ENCODE results near the gene FOXP1.

DNA sequence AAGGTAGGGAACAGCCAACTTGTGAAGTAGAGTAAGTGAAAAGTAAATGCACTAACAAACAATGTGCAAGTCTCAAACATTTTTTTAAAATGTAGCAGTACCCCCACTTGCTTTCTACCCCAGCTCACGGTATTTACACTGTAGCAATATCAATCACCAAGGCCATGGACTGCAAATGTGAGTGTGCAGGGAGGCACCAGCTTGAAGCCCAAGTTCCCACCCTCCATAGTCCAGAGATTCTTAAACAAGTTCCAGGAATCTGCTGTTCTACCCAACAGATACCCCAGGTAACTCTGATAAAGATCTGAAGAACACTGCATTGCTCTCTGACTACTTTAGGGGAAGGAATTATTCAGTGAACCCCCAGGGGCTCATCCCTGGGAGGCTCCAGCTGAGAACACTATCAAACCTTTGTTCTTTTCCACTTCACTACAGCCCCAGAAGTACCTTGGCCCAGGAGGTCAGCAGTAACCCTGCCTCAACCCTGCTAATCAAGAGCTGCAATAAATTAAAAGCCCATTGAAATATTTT is 86.1 kb downstream of the FOXP1 start:
- TF ChIP-seq, protein P1, sequence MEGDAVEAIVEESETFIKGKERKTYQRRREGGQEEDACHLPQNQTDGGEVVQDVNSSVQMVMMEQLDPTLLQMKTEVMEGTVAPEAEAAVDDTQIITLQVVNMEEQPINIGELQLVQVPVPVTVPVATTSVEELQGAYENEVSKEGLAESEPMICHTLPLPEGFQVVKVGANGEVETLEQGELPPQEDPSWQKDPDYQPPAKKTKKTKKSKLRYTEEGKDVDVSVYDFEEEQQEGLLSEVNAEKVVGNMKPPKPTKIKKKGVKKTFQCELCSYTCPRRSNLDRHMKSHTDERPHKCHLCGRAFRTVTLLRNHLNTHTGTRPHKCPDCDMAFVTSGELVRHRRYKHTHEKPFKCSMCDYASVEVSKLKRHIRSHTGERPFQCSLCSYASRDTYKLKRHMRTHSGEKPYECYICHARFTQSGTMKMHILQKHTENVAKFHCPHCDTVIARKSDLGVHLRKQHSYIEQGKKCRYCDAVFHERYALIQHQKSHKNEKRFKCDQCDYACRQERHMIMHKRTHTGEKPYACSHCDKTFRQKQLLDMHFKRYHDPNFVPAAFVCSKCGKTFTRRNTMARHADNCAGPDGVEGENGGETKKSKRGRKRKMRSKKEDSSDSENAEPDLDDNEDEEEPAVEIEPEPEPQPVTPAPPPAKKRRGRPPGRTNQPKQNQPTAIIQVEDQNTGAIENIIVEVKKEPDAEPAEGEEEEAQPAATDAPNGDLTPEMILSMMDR (IDR thresholded peaks at IDR 0.05; ENCODE audit: insufficient read depth, low read length, poor library complexity, severe bottlenecking) = no peak
- no peak for TF ChIP-seq EZH2phosphoT487 (conservative IDR thresholded peaks at IDR 0.05; ENCODE audit: low read length)

Data from SU-DHL-6 (cell line).